ENCODE data around the gene P2RY10. TPM values are rescaled to one million over a fixed set of nuclear protein-coding genes. Genes with fewer than 3 reads are reported as not detected.

The P2RY10 gene
- polyA plus RNA-seq (2012; ENCODE audit: low read depth, missing spikeins): 39.9 TPM

- FAIRE-seq: no peak
- DNase-seq (ENCODE audit: insufficient read length, low spot score): no peak
- no peak for TF ChIP-seq POU2F2 (IDR thresholded peaks at IDR 0.05; ENCODE audit: low read depth, low read length)
- TF ChIP-seq POLR2AphosphoS5 (IDR thresholded peaks at IDR 0.05; ENCODE audit: low read depth, low read length): peak; percentile 76
- TF ChIP-seq SPI1 (IDR thresholded peaks at IDR 0.05; ENCODE audit: low read depth, low read length): peak; percentile 75
- peak; percentile 88 for TF ChIP-seq POLR2A (IDR thresholded peaks at IDR 0.05; ENCODE audit: low read depth, low read length)
- TF ChIP-seq TAF1 (IDR thresholded peaks at IDR 0.05; ENCODE audit: low read depth, low read length): peak; percentile 79; the same call in 1 of the 2 replicates
- TF ChIP-seq PAX5 (IDR thresholded peaks at IDR 0.05; ENCODE audit: insufficient read depth, low read length, severe bottlenecking): no peak
Observed at GRCh38 chrX:78945186-78945912, at the start of gene P2RY10. P2RY10 (plus strand) TSS chrX:78945391; CDS start chrX:78960521, 15,130 bp downstream.

DNA sequence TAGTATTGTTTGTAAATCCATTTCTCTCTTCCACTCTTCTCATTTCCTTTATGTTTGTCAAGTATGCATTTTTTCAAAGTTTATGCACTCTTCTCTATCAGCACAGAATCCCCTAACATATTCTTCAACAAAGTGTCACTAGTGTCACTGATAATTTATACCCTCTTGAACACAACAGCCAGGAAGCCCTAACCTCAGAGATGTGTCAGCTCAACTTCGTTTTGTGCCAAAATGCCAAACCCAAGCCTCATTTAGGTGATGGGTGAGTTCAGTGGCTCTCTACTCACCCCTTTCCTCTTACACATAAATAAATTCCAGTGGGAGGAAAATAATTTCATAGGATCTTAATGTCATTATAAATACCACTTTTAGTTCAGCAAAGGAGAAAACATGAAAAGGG, 22.4 kb upstream of the P2RY10 start:
- DNase-seq (ENCODE audit: insufficient read length, low spot score) (no peak), FAIRE-seq (peak; percentile 76)
- TF ChIP-seq PAX5 (IDR thresholded peaks at IDR 0.05; ENCODE audit: insufficient read depth, low read length, severe bottlenecking) (no peak), SPI1 (IDR thresholded peaks at IDR 0.05; ENCODE audit: low read depth, low read length) (no peak), POLR2AphosphoS5 (IDR thresholded peaks at IDR 0.05; ENCODE audit: low read depth, low read length) (no peak), TAF1 (IDR thresholded peaks at IDR 0.05; ENCODE audit: low read depth, low read length) (no peak), POU2F2 (IDR thresholded peaks at IDR 0.05; ENCODE audit: low read depth, low read length) (no peak), POLR2A (IDR thresholded peaks at IDR 0.05; ENCODE audit: low read depth, low read length) (no peak)

DNA sequence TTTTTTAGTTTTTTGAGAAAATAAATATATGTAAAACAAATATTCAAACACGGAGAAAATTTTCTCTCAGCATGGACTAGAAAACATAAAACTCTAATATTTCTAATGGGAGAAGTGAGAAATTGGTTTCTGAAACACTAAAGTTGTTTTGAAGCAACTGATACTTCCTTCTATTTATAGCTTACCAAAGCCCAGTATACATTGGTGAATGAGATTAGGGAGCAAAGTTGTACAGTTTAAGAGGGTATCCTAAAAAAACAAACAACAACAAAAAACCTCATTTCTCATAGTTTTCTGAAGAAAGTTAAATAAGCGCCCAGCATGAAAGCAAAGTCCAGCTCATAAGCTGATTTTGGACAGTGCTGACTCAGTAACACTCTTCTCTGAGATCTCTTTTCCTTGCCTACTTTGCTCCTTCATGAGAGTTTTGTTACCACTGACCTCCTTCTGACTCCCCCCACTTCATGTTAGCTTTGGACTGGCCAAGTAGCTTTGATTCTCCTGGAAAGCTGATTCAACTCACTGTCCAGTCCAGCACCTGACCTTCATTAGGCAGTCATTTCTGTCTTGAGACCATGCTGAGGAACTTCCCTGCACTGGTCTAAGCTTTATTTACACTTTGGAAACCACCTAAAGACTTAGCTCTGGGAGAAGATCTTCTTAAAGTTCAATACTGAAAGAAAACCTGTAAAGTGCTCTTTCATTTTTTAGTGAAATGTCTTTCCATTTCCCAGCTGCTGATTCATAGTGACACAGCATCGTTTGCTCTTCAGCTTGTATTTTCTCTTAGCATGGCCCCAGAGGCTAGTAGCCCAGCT, 21.8 kb upstream of the P2RY10 start:
- TF ChIP-seq POLR2A (IDR thresholded peaks at IDR 0.05; ENCODE audit: low read depth, low read length) (peak; percentile 34; the same call in 1 of the 2 replicates), SPI1 (IDR thresholded peaks at IDR 0.05; ENCODE audit: low read depth, low read length) (0 out of 2 replicates have a peak, but pooled peaks have one; percentile 6), PAX5 (IDR thresholded peaks at IDR 0.05; ENCODE audit: insufficient read depth, low read length, severe bottlenecking) (no peak)
- FAIRE-seq: peak; percentile 87

DNA sequence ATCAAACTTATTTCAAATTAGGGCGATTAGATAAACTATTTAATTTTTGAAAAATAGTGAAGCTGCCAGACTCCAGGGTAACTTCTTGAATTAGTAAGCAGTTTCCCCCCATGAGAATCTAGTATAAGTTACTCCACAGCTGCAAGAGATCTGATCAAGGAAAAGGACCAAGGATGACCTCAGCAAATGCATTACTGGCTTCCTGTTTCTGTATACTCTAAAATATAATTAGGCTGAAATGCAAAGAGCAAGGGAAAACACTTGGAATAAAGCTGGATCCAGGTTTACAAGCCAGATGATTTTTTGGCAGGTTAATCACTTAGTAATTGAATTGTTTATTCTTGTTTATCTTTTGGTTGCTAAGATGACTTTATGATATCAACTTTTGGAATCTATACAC, 13.4 kb upstream of the P2RY10 start:
- DNase-seq (ENCODE audit: insufficient read length, low spot score): no peak
- peak; percentile 48 for FAIRE-seq
- TF ChIP-seq SPI1 (IDR thresholded peaks at IDR 0.05; ENCODE audit: low read depth, low read length) (no peak), PAX5 (IDR thresholded peaks at IDR 0.05; ENCODE audit: insufficient read depth, low read length, severe bottlenecking) (no peak), TAF1 (IDR thresholded peaks at IDR 0.05; ENCODE audit: low read depth, low read length) (no peak), POLR2AphosphoS5 (IDR thresholded peaks at IDR 0.05; ENCODE audit: low read depth, low read length) (no peak), POLR2A (IDR thresholded peaks at IDR 0.05; ENCODE audit: low read depth, low read length) (no peak), POU2F2 (IDR thresholded peaks at IDR 0.05; ENCODE audit: low read depth, low read length) (no peak)

More for the DNA sequence above, 21.8 kb upstream of the P2RY10 start:
- DNase-seq (ENCODE audit: insufficient read length, low spot score): no peak

GRCh38 chrX:78934866-78935265, 10.3 kb upstream of the P2RY10 start:
- FAIRE-seq: no peak
- TF ChIP-seq SPI1 (IDR thresholded peaks at IDR 0.05; ENCODE audit: low read depth, low read length): no peak
- no peak for TF ChIP-seq POLR2A (IDR thresholded peaks at IDR 0.05; ENCODE audit: low read depth, low read length)
- TF ChIP-seq PAX5 (IDR thresholded peaks at IDR 0.05; ENCODE audit: insufficient read depth, low read length, severe bottlenecking): no peak
- no peak for TF ChIP-seq POLR2AphosphoS5 (IDR thresholded peaks at IDR 0.05; ENCODE audit: low read depth, low read length)
- DNase-seq (ENCODE audit: insufficient read length, low spot score): no peak

- no peak for DNase-seq (ENCODE audit: insufficient read length, low spot score)
- peak; percentile 94 for FAIRE-seq
- peak; percentile 31; the same call in 1 of the 2 replicates for TF ChIP-seq POLR2A (IDR thresholded peaks at IDR 0.05; ENCODE audit: low read depth, low read length)
- no peak for TF ChIP-seq POU2F2 (IDR thresholded peaks at IDR 0.05; ENCODE audit: low read depth, low read length)
Observed at GRCh38 chrX:78944351-78944750, 840 bp upstream of the P2RY10 start.

GRCh38 chrX:78946178-78946931, 1.2 kb downstream of the P2RY10 start:
- peak; percentile 89 for FAIRE-seq
- no peak for TF ChIP-seq SPI1 (IDR thresholded peaks at IDR 0.05; ENCODE audit: low read depth, low read length)
- no peak for TF ChIP-seq POLR2A (IDR thresholded peaks at IDR 0.05; ENCODE audit: low read depth, low read length)
- TF ChIP-seq PAX5 (IDR thresholded peaks at IDR 0.05; ENCODE audit: insufficient read depth, low read length, severe bottlenecking): no peak
- TF ChIP-seq POLR2AphosphoS5 (IDR thresholded peaks at IDR 0.05; ENCODE audit: low read depth, low read length): no peak
- DNase-seq (ENCODE audit: insufficient read length, low spot score): no peak

DNA sequence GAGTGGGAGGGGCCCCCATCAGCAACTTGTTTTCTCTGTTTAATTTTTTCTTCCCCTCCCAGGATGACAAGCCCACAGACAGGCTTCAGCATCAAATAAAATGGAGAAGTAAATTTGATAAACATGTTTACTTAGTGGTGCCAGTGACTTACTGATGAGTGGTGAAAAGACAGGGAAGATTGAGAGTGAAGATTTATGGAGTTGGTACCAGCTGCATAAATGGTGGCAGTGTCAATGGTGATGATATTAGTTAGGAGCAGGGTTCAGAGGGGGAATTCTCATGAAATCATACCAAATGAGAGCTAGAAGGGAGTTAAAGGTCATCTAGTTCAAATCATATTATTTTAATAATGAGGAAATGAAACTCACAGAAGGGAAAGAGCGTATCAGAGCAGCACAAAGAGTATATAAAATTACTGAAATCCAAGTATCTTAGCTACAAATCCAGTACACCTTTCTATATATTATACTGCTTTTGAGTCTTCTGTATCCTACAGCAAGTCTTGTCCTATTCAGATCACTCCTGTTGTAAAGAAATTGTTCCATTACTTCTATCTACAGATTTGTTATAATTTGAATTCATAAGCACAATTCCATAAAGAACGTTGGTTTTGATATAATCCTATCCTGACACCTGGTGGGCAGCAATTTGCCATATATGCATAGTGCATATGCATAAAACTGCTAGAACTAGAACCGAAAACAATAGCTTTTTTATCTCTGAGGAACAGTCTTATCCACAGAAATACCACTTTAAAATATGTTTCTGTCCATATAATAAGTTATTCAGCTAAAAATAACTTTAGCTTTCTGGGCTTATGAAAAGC, 5.0 kb downstream of the P2RY10 start:
- DNase-seq (ENCODE audit: insufficient read length, low spot score) (no peak), FAIRE-seq (peak; percentile 9)
- TF ChIP-seq SPI1 (IDR thresholded peaks at IDR 0.05; ENCODE audit: low read depth, low read length) (peak; percentile 68), TAF1 (IDR thresholded peaks at IDR 0.05; ENCODE audit: low read depth, low read length) (no peak)

All from GM12891 (cell line).